ENCODE results near the gene EMC9.
A peak's percentile ranks its signal among the peaks of the same experiment; 100 is the strongest.

The EMC9 gene

GRCh38 chr14:24141097-24141880, at the start of gene EMC9:
EMC9 (minus strand) TSS chr14:24141591; CDS start chr14:24141304, 287 bp downstream.
- peak; percentile 84 for DNase-seq (ENCODE audit: low read depth)

- DNase-seq (ENCODE audit: low read depth): no peak
These were observed 49.0 kb upstream of the EMC9 start for GRCh38 chr14:24190416-24190815.

- DNase-seq (ENCODE audit: low read depth): no peak
These were observed 48.1 kb upstream of the EMC9 start for GRCh38 chr14:24189460-24189859.

- no peak for DNase-seq (ENCODE audit: low read depth)
These were observed 47.6 kb upstream of the EMC9 start for GRCh38 chr14:24189059-24189375.

GRCh38 chr14:24188251-24189058, 47.1 kb upstream of the EMC9 start, which contains the start of gene IPO4:
IPO4 (minus strand) TSS chr14:24188816; CDS start chr14:24188787, 29 bp downstream.
- peak; percentile 81 for DNase-seq (ENCODE audit: low read depth)

- DNase-seq (ENCODE audit: low read depth): no peak
These were observed 46.1 kb upstream of the EMC9 start for GRCh38 chr14:24187539-24187915.

- no peak for DNase-seq (ENCODE audit: low read depth)
These were observed 45.6 kb upstream of the EMC9 start for GRCh38 chr14:24186831-24187538.

GRCh38 chr14:24185741-24186140, 44.4 kb upstream of the EMC9 start:
- no peak for DNase-seq (ENCODE audit: low read depth)

GRCh38 chr14:24185026-24185425, 43.6 kb upstream of the EMC9 start:
- DNase-seq (ENCODE audit: low read depth): no peak

- no peak for DNase-seq (ENCODE audit: low read depth)
These were observed 42.9 kb upstream of the EMC9 start for GRCh38 chr14:24184104-24184970.

GRCh38 chr14:24183014-24183481, 41.7 kb upstream of the EMC9 start:
- DNase-seq (ENCODE audit: low read depth): no peak

GRCh38 chr14:24182110-24182882, 40.9 kb upstream of the EMC9 start:
- no peak for DNase-seq (ENCODE audit: low read depth)

- DNase-seq (ENCODE audit: low read depth): no peak
These were observed 40.1 kb upstream of the EMC9 start for GRCh38 chr14:24181371-24182077.

GRCh38 chr14:24179961-24180796, 38.8 kb upstream of the EMC9 start:
- no peak for DNase-seq (ENCODE audit: low read depth)

- DNase-seq (ENCODE audit: low read depth): no peak
These were observed 38.0 kb upstream of the EMC9 start for GRCh38 chr14:24179294-24179960.

GRCh38 chr14:24178399-24179178, 37.2 kb upstream of the EMC9 start:
- DNase-seq (ENCODE audit: low read depth): no peak

GRCh38 chr14:24177891-24178290, 36.5 kb upstream of the EMC9 start:
- no peak for DNase-seq (ENCODE audit: low read depth)
